ENCODE data around the gene DNAJC24. TPM values are rescaled to one million over a fixed set of nuclear protein-coding genes. Genes with fewer than 3 reads are reported as not detected.

The DNAJC24 gene
- total RNA-seq, 1 experiment from 2014 or later: 50.4 TPM

DNA sequence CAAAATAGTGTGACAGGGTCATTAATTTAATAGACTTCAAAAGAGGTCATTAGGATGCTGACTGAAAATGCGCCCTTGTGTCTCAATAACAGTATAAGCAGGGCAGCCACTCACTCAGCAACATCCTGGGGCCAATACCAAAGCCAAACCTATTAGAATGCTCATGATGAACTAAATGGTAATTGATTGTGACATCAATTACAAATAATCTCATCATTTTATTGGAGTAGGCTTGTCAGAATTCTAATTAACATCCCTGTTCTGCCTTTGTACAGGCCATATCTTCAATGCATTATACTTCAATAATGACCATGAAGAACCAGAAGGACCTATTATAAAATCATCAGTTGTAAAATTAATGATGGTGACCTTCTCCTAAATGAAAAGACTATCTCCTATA lies 64.2 kb downstream of the DNAJC24 start:
- no peak for TF ChIP-seq EZH2 (IDR thresholded peaks at IDR 0.05; ENCODE audit: borderline replicate concordance, low read depth, low read length, poor library complexity, severe bottlenecking)
- TF ChIP-seq, protein P1, sequence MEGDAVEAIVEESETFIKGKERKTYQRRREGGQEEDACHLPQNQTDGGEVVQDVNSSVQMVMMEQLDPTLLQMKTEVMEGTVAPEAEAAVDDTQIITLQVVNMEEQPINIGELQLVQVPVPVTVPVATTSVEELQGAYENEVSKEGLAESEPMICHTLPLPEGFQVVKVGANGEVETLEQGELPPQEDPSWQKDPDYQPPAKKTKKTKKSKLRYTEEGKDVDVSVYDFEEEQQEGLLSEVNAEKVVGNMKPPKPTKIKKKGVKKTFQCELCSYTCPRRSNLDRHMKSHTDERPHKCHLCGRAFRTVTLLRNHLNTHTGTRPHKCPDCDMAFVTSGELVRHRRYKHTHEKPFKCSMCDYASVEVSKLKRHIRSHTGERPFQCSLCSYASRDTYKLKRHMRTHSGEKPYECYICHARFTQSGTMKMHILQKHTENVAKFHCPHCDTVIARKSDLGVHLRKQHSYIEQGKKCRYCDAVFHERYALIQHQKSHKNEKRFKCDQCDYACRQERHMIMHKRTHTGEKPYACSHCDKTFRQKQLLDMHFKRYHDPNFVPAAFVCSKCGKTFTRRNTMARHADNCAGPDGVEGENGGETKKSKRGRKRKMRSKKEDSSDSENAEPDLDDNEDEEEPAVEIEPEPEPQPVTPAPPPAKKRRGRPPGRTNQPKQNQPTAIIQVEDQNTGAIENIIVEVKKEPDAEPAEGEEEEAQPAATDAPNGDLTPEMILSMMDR (conservative IDR thresholded peaks at IDR 0.05; ENCODE audit: low read depth, low read length): no peak
- ChIA-PET CTCF (no interaction called here), POLR2A (ENCODE audit: low non-redundant PET) (no interaction called here)
- DNase-seq (ENCODE audit: low spot score): no peak
- intact Hi-C loops (cut with micrococcal nuclease; ENCODE audit: unreplicated experiment): no loop called here
- Histone ChIP-seq H3K4me3 (ENCODE audit: low read depth, low read length, poor library complexity, severe bottlenecking) (no peak overlapping the region), H3K9me3 (ENCODE audit: low read depth, low read length, poor library complexity, severe bottlenecking) (no peaks in the 10 kb centered on the region), H3K4me1 (ENCODE audit: insufficient read depth, low read length, poor library complexity, severe bottlenecking) (no peaks in the 10 kb centered on the region), H3K36me3 (ENCODE audit: insufficient read depth, low read length, poor library complexity, severe bottlenecking) (no peaks in the 10 kb centered on the region), H3K27me3 (replicated peaks; ENCODE audit: insufficient read depth, low read depth, low read length, poor library complexity) (no peaks in the 10 kb centered on the region), H3K27ac (ENCODE audit: low read depth, low read length, poor library complexity, severe bottlenecking) (no peak overlapping the region)
- BruUV-seq (replicated peaks): no TSS peak

DNA sequence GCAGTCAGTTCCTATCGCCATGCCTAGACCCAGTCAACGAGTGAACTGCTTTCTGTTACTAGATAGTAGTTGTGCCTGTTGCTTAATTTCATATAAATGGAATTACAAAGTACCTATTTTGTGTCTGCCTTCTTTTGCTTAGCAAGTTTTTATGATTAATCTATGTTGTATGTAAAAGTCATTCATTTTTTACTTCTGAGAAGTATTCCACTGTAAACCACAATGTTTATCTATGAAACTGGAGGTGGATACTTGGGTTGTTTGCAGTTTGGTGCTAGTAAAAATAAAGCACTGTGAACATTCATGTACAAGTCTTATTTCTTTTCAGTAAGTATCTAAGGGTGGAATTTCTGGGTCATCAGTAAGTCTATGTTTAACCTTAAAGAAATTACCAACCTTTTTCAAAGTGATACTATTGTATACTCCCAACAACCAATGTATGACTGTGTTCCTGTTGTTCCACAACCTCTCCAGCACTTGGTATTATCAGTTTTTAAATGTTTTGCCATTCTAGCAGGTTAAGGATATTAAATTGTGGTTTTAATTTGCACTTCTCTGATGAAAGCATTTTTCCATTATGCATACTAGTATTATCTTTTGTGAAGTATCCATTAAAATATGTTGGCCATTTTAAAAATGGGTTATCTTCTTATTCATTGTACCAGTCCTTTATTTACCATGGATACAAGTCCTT lies 68.2 kb downstream of the DNAJC24 start:
- TF ChIP-seq, protein P1 (conservative IDR thresholded peaks at IDR 0.05; ENCODE audit: low read depth, low read length): no peak
- TF ChIP-seq EZH2 (IDR thresholded peaks at IDR 0.05; ENCODE audit: borderline replicate concordance, low read depth, low read length, poor library complexity, severe bottlenecking): no peak
- Histone ChIP-seq H3K36me3 (ENCODE audit: insufficient read depth, low read length, poor library complexity, severe bottlenecking) (no peaks in the 10 kb centered on the region), H3K4me3 (ENCODE audit: low read depth, low read length, poor library complexity, severe bottlenecking) (no peak overlapping the region), H3K27me3 (replicated peaks; ENCODE audit: insufficient read depth, low read depth, low read length, poor library complexity) (no peaks in the 10 kb centered on the region), H3K4me1 (ENCODE audit: insufficient read depth, low read length, poor library complexity, severe bottlenecking) (no peaks in the 10 kb centered on the region), H3K27ac (ENCODE audit: low read depth, low read length, poor library complexity, severe bottlenecking) (no peak overlapping the region), H3K9me3 (ENCODE audit: low read depth, low read length, poor library complexity, severe bottlenecking) (no peaks in the 10 kb centered on the region)
- ChIA-PET POLR2A (ENCODE audit: low non-redundant PET) (no interaction called here), CTCF (no interaction called here)
- DNase-seq (ENCODE audit: low spot score): no peak
- BruUV-seq (replicated peaks): no TSS peak
- intact Hi-C loops (cut with micrococcal nuclease; ENCODE audit: unreplicated experiment): no loop called here

DNA sequence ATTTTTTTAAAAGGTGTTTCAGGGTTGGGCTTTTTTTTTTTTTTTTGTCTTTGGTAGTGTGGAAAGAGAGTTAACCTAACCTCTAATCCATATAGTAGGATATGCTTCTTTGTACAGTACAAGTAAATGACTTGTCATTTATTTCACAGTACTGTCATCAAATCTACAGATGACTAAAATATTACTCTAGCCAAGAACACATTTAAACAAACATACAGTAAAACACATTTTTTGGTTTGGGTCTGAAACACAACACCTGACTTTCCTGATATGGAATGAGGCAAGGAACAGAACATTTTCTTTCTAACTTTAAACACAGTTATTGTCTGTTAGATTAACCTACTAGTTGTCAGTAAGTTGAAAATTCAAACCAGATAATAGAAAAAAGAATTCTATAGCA lies 71.6 kb downstream of the DNAJC24 start:
- no peak overlapping the region for H3K4me3 ChIP-seq (ENCODE audit: low read depth, low read length, poor library complexity, severe bottlenecking)
- ChIA-PET CTCF (interaction anchor here (0.7 kb wide), 1 partner anchor 876 kb away, joined by 7 read pairs; no protein-coding TSS in a partner anchor), POLR2A (ENCODE audit: low non-redundant PET) (no interaction called here)
- no peaks in the 10 kb centered on the region for H3K27me3 ChIP-seq (replicated peaks; ENCODE audit: insufficient read depth, low read depth, low read length, poor library complexity)
- H3K36me3 ChIP-seq (ENCODE audit: insufficient read depth, low read length, poor library complexity, severe bottlenecking): no peaks in the 10 kb centered on the region
- BruUV-seq (replicated peaks): no TSS peak
- DNase-seq (ENCODE audit: low spot score): no peak
- H3K27ac ChIP-seq (ENCODE audit: low read depth, low read length, poor library complexity, severe bottlenecking): no peak overlapping the region
- H3K9me3 ChIP-seq (ENCODE audit: low read depth, low read length, poor library complexity, severe bottlenecking): no peaks in the 10 kb centered on the region
- TF ChIP-seq, protein P1 (conservative IDR thresholded peaks at IDR 0.05; ENCODE audit: low read depth, low read length): no peak
- TF ChIP-seq EZH2 (IDR thresholded peaks at IDR 0.05; ENCODE audit: borderline replicate concordance, low read depth, low read length, poor library complexity, severe bottlenecking): no peak
- intact Hi-C loops (cut with micrococcal nuclease; ENCODE audit: unreplicated experiment): no loop called here
- H3K4me1 ChIP-seq (ENCODE audit: insufficient read depth, low read length, poor library complexity, severe bottlenecking): no peaks in the 10 kb centered on the region
